Testis (tissue), 2 donors: Measurements from ENCODE around the gene LIPK.

Source experiments
- POLR2A ChIP-seq: fragments of 450-650 bp; IDR thresholded peaks from one replicate; pipeline ENCODE4 v1.6.1; 2017; ENCODE audit warnings: antibody characterized with exemption, mild to moderate bottlenecking, moderate library complexity
- TF ChIP-seq, protein P1 (sequence below), 3 experiments: fragments of 450-650 bp in 2 of 3; fragments of 200-600 bp in 1 of 3; sonication (generic) in 1 of 3; IDR thresholded peaks; one replicate each; pipeline ENCODE4 v1.5.1; 2016 to 2019; ENCODE audit warnings: antibody characterized with exemption in 3 of 3, mild to moderate bottlenecking in 2 of 3, moderate library complexity in 1 of 3

DNA sequence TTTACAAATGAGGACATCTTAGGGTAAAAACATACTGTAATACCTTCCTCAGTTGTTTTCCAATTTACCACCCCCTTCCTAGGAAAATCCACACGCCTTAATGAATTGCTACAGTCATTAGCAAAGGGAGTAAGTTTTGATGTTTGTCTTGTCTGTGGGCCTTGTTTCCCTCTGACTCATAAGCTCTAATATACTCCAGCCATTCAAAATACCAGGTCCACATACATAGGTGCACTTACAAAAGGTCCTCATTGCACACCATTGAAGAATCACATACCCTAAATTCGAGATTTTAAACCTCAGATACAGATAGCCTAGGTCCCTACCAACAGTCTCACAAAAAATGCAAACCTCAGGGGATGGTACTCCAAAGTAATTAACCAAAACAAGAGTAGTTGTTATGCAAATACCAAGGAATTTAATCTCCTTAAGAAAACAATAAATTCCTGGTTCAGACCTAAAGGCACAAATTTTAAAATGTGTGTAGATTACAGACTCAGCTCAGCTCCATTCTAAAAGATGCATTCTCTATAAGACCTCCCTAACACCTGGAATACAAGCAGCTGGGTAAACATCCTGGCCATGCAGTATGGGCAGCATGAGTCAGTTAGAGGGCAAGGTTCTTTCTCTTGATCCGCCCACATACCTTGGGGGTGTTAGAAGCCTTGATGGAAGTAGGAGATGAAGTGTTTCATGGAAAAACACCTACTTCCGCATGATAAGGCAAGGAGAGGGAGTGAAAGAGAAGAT, 3.0 kb upstream of the LIPK start:
- TF ChIP-seq POLR2A: no peak
- TF ChIP-seq, protein P1, sequence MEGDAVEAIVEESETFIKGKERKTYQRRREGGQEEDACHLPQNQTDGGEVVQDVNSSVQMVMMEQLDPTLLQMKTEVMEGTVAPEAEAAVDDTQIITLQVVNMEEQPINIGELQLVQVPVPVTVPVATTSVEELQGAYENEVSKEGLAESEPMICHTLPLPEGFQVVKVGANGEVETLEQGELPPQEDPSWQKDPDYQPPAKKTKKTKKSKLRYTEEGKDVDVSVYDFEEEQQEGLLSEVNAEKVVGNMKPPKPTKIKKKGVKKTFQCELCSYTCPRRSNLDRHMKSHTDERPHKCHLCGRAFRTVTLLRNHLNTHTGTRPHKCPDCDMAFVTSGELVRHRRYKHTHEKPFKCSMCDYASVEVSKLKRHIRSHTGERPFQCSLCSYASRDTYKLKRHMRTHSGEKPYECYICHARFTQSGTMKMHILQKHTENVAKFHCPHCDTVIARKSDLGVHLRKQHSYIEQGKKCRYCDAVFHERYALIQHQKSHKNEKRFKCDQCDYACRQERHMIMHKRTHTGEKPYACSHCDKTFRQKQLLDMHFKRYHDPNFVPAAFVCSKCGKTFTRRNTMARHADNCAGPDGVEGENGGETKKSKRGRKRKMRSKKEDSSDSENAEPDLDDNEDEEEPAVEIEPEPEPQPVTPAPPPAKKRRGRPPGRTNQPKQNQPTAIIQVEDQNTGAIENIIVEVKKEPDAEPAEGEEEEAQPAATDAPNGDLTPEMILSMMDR (IDR thresholded peaks at IDR 0.05): no peak
